ENCODE results near the gene TRAM2.

DNA sequence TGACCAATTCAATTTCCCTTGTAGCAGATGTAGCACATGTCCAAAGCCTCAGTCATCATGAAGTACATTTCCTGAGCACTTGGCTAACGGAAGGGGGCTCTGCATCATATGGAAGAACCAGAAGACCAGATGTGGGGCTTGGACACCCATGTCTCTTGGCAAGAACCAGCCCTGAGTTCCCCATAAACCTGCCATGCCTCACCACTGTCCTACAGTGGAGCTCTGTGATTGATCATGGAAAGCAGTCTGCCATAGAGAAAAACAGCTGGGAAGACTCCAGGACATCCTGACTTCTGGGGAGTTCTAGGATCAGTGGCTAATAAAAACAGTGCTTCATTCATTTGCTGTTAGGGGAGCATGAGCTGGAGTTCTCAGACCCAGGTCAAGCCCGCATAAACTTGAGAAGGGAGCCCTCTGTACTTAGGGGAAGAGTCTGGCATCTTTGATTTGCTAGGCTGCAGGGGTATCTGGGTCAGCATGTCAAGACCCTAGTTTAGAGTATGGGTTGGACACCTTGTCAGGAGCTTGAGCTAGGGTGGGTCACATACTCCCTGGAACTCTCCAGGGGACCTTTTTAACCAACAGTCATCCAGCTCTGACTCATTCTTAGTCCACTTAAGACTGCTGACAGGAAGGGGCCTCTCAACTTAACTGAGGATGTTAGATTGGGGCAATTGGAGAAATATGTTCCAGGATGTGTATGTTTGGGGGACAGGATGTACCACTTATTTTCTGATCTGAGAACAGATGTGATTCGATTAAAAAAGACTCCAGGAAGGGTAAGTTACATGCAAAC lies 26.3 kb upstream of the TRAM2 start:
- TF ChIP-seq, protein P1, sequence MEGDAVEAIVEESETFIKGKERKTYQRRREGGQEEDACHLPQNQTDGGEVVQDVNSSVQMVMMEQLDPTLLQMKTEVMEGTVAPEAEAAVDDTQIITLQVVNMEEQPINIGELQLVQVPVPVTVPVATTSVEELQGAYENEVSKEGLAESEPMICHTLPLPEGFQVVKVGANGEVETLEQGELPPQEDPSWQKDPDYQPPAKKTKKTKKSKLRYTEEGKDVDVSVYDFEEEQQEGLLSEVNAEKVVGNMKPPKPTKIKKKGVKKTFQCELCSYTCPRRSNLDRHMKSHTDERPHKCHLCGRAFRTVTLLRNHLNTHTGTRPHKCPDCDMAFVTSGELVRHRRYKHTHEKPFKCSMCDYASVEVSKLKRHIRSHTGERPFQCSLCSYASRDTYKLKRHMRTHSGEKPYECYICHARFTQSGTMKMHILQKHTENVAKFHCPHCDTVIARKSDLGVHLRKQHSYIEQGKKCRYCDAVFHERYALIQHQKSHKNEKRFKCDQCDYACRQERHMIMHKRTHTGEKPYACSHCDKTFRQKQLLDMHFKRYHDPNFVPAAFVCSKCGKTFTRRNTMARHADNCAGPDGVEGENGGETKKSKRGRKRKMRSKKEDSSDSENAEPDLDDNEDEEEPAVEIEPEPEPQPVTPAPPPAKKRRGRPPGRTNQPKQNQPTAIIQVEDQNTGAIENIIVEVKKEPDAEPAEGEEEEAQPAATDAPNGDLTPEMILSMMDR (IDR thresholded peaks at IDR 0.05), result no peak
- TF ChIP-seq POLR2A (IDR thresholded peaks at IDR 0.05), result no peak

Data from adrenal gland (tissue), 5 donors.